ENCODE results near the gene CTDNEP1.

The CTDNEP1 gene

DNA sequence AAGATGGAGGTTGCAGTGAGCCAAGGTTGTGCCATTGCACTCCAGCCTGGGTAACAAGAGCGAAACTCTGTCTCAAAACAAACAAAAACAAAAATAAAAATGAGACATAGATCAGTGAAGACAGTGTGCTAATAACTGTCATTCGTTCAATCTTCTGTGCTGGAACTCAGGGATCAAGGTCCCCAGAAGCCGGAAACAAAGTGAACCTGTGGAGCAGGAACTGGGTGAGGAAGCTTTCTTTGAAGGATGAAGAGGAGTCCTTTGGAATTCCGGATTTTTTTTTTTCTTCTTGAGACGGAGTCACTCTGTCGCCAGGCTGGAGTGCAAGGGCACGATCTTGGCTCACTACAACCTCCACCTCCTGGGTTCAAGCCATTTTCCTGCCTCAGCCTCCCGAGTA, 27.9 kb upstream of the CTDNEP1 start:
- DNase-seq, result no peak

DNA sequence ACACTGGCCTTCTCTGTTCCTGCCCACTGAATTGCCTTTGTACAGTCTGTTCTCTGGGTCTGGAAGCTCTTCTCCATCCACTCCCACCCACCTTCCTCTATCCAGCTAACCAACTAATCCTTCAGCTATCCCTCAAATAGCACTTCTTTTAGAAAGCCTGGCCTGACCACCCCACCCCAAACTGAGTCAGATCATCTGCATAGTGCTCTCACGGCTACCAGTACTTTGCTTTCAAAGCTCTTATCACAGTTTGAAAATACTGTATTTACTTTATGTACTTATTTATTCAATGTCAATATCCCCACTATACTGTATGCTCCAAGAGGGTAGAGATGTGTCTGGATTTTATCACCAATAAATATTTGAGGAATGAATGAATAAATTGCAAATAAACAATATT, 15.2 kb upstream of the CTDNEP1 start:
- no peak for DNase-seq

DNA sequence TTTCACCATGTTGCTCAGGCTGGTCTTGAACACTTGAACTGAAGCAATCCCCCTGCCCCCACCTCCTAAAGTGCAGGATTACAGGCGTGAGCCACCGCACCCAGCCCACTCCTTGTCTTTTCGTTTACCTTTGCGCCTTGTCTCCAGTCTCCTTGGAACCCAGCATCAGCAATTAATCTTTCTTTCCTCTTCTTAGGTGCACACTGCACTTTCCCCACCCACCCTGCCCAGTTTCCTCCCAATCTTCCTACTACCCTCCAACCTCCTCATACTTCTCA, 12.2 kb upstream of the CTDNEP1 start:
- no peak for DNase-seq

DNA sequence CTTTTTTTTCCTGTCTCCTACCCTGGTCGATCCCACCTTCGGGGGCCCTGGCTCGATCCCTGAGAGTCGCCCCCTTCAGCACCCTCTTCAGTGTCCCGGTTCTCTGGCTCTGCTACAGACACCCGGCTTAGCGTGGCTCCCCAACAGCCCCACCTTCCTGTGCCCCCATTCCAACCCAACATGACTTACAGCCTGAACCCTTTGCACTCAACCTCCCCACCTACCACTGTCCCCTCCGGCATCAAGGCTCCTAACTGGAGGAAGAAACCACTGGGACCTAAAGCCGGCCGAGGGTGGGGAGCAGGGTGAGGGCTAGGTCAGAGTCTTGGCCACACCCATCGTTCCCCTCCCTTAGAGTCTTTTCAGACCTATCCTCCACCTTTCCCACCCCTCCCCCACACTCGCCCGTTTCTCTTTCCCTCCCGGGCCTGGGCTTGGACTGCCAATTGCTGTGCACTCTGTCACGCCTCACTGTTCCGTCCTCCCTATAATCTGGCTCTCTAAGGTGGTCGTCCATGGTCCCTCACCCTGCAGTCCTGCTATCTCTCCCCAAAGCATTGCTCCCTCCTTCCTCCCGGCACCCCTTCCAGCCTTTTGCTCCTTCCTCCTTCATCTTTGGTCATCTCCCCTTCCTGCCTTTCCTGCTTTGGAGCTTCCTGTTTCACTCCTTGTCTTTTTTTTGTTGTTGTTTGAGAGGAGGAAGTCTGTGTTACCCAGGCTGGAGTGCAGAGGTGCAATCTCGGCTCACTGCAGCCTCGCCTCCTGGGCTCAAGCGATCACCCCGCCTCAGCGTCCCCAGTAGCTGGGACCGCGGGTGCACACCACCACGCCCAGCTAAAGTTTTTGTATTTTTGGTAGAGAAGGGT, 11.6 kb upstream of the CTDNEP1 start:
- DNase-seq, result no peak

DNA sequence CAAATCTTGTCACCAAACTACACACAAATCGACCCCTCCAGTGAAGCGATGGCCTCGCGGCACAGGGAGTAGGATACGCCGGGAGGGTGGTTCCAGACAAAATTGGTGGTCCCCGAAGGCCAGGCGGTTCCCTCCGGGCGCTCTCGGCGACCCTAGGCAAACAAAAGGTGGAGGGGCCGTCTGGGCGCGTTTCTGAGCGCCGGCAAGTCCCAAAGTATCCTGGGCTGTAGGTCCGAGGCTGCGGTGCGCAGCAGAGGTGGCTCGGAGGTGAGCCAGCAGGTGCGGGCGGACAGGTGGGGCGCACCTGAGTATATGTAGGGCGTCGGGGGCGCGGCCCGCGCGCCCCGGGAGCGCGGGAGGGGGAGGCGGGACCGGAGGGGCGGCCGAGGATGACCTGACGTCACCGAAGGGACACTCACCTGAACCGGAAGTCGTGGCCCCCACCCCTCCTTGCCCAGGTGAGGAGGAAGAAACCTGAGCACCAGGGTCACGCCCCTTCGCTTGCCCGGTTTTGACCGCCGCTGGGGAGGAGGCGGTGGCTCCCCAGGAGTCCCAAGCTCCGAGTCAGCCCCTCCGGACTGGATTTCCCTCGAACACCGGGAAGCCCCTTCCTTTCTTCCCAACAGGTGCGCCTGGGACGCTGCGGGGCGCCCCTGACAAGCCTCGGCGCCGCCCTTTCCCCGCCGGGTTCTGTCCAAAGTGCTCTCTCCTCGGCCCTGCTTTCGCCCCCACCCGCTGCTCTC, 10.8 kb upstream of the CTDNEP1 start, which contains the start of gene CLDN7:
CLDN7 (minus strand) TSS at position 287 of the 743 bp plus-strand sequence. CDS start 435 bp downstream, outside the sequence.
- DNase-seq, result no peak

DNA sequence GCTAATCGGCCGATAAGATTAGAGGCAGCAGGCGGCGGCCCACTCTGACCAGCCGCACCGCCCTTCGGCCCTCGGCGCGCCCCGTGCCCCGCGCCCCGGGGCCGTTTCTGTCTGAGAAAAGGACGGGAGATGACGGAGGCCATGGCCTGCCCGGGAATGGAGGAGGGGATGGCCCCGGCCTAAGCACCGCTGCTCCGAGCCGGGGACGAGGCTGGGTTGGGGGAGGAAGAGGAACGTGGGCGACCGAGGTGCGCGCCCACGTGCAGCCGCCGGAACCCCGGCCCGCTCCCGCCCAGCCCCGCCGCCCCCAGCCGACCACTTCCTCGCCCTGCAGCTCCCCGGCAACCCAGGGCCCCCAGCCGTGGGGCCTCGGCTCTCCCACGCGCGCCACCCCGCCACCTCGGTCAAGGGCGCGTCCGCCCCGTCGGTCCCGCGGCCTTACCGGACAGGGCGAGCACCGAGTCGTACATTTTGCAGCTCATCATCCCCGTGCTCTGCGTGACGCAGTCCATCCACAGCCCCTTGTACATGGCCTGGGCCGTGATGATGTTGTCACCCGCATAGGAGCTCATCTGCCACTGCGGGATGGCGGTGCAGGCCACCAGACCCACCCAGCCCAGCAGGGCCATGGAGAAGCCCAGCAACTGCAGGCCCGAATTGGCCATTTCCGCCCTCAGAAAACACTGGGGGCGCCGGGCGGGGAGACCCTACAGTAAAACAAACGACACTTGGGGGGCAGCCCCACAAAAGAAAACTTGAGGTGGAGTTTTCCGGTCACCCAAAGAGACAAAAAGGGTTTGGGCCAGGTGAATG, 10.1 kb upstream of the CTDNEP1 start:
- peak; percentile 33 for DNase-seq

DNA sequence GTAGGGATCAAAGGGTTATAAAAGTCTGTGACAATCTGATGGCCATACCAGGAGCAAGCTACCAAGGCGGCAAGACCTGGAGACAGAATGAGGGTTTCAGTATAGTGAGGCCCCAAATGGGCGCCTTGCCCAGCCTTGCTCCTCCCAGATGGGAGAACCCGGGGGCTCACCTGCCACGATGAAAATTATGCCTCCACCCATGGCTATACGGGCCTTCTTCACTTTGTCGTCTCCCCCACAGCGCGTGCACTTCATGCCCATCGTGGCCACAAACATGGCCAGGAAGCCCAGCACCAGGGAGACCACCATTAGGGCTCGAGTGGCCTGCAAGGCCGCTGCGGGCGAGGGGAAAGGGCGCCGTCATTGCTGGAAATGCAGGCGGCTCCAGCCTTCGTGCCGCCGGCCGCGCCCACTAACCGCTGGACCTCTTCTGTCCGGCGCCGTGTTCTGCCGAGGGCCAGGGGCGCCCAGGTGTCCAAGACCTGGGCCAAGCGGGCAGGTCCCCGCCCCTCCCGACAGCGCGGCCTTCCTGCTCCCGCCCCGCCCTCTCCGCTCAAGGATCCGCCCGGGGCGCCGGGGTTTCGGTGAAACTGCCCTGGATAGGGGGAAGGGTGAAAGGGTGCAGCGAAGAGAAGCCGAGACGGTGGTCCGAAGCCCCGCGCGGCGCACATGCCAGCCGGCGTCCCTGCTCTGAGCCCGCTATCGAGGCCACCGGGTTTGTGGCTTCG, 9.3 kb upstream of the CTDNEP1 start:
- peak; percentile 39 for DNase-seq

DNA sequence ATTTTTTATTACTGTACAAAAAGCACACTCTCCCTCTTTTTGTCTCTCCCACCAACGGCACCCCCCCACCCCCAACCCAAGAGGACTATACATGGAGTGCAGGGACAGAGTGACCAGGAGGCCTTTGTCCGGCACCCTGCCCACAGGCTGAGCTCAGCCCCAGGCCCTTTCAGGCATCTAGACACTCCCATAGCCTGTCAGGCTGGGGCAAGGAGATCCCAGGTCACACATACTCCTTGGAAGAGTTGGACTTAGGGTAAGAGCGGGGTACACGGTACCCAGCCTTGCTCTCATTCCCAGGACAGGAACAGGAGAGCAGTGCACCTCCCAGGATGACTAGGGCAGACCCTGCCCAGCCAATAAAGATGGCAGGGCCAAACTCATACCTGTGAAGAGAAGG, 8.6 kb upstream of the CTDNEP1 start:
- DNase-seq, result no peak

DNA sequence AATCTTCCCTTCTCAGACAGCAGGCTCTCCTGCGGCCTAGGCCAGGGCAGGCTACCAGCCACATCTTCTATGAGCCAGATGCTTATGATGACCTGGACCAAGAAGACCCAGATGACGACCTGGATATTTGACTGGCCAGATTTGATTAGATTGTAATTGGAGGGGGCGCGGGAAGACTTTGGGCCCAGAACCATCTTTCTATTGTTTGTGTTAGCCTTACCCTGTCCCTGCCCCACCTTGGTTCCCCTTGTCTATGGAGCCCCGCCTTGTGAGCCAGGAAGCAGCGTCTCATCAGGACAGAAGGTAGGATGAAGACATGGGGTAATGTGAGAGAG, 8.0 kb upstream of the CTDNEP1 start:
- DNase-seq, result no peak

DNA sequence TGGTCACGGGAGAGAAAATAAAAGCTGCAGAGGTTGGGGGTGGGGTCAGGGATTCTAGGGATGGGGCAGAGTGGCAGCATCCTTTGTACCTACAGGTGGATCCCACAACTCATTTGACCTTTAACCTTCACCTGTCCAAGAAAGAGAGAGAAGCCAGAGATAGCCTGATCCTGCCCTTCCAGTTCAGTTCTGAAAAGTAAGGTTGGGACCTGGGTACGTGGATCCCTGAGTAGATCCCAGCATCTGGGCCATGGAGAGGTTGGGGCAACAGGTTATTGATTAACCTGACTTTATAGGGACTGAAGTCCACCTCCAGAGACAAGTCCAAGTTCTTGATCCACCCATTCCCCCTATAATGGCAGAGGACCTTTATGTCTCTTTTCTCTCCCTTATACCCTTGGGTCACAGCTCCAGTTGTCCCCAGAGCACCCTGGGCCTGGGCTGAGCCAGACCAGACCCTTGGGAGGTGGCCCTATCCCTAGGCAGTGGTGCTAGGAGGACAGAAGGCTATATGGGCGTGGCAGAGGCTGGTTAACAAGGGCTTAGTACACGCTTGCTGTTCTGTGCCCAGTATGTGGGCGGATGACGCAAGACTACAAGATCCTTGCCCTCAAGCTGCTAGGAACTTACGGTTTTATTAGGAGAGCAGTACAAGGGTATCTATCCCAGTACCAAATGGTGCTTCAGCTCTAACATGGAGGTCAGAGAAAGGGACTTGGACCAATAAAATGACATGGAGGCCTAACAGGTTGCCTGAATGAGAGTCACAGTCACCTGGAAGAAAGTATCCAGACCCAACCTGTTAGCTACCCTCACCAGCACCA, 7.4 kb upstream of the CTDNEP1 start:
- no peak for DNase-seq

DNA sequence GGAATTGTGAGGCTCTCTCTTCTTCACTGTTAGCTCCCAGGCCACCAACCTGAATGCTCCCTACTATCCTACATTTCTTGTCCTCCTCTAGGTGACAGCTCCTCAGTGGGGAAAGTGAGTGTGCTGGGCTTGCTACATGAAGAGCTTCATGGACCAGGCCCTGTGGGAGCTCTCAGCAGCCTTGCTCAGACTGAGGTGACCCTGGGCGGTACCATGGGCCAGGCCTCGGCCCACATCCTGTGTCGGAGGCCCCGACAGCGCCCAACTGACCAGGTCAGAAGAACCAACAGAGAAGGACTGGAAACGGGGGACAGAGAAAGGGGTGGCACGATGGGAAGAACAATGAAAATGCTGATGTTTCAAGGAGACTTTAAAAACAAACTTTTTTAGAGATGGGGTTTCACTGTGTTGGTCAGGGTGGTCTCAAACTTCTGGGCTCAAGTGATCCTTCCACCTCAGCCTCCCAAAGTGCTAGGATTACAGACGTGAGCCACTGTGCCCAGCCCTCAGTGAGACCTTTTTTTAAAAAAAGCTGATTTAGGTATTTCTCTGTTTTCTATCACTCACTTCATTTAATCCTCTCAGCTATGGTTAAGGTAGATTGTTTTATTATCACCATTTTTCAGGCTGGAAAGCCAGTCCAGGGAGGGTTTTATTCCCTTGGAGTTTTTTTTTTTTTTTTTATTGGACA, 5.4 kb upstream of the CTDNEP1 start:
- DNase-seq, result no peak

DNA sequence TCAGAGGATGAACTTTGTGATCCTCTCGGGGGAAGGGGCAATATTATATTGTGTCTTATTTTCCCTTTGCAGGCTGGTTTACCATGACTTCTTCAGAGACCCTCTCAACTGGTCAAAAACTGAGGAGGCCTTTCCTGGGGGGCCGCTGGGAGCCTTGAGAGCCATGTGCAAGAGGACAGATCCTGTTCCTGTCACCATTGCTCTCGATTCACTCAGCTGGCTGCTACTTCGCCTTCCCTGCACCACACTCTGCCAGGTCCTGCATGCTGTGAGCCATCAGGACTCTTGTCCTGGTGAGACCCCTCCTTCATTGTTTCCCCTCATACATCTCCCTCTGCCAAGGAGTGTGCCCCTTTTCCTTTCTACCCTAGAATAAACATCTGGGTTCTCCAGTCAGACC, 3.0 kb upstream of the CTDNEP1 start:
- no peak for DNase-seq

DNA sequence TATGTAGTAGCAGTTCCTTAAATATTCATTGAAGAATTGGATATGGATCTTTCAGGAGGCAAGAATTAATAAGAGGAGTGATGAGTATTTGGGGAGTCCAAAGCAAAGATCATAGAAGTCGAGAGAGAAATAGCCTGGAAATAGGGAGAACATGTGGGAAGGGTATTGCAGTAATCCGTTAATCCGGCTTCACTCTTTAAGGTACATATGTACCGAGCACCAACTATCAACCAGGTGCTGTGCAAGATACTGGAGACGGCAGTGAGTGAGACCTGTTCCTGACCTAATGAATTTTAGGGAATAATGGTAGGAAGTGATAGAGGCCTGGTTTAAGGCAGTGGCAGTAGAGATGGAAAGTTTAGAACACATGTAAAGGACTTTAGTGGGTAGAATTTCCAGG, 1.5 kb upstream of the CTDNEP1 start:
- DNase-seq, result no peak

DNA sequence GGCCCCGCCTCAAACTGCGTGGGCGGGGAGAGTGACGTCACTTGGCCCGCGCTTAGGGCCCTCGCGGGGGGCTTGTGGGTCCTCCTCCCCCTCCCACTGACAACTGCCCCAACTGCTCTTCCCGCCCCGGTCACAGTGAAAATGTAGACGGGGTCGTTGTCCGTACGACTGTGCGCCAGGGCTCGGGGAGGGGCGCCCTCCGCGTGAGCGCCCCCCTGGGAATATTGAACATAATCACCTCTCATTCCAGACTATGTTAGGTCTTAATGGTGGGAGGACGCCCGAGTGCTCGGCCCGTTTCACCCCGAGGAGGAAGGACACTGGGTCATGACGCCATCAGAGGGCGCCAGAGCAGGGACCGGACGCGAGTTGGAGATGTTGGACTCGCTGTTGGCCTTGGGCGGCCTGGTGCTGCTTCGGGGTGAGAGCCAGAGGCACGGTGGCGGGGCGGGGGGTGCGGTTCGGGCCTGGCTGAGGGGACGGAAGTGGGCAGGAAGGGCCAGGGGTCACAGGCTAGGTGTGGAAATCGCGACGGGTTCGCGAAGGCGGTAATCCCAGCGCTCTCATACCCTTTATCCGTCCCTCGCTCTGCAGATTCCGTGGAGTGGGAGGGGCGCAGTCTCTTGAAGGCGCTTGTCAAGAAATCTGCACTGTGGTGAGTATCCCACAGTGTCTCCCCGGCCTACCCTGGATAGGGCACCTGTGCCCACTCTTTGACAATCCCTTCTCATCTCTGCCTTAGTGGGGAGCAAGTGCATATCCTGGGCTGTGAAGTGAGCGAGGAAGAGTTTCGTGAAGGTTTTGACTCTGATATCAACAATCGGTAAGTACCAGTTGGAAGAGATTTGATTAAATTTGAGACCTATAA, 876 bp upstream of the CTDNEP1 start, which contains the start of gene ELP5:
ELP5 (plus strand) TSS at position 40 of the 868 bp plus-strand sequence; CDS start at position 376, 336 bp downstream.
- peak; percentile 91 for DNase-seq

DNA sequence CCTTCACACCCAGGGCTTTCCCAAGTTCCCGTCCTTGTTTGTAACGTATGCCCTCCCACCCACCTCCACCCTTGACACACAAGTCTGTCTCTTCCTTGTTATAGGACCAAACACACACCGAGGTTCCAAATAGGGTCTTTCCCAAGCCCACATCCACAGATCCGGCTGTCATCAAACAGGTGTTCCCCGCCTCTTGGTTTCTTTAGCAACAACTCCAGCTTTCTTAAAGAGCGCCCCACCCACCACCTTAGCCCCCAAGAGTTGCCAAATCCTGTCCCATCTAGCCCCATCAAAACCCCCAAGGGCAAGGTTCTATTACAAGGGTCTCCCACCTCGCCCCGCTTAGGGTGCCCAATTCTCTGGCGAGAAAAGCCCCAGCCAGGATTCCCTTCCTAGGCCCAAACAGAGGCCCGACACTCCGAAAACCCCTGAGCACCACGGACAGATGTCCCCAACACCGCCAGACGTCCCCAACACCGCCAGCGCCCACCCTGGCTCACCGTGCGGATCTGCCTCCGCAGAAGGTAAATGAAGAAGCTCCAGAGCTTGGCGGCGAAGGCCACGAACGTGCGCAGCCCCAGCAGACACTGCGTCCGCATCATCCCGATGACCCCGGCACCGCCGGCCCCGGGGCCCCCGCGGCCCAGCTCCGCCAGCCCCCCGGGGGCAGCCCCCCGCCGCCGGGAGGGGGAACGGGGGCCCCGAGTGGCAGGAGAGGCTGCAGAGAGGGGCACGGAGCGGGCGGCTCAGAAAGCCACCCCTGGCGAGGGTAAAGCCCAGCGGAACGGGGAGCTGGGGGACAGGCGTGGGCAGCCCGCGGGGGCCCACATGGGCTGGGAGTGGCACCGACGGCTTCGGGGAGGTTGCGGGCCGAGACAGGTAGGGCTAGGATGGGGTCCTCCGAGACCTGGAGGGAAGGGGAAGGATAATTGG, 573 bp downstream of the CTDNEP1 start:
- DNase-seq, result peak; percentile 81

DNA sequence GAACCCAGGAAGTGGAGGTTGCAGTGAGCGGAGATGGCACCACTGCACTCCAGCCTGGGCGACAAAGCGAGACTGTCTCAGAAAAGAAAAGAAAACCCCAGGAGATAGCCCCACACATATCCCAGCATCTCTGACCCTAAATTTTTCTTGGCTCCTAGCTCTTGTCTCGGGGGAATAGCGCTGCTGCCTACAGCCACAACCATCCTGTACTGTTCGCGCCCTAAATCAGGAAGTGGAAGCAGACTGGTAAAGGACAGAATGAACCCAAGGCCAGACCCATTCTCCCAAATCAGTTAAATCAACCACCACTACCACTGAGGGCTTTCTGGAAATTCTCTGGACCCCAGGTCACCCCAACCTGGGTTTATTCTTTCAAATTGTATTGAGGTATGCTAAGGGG, 1.7 kb downstream of the CTDNEP1 start:
- no peak for DNase-seq

DNA sequence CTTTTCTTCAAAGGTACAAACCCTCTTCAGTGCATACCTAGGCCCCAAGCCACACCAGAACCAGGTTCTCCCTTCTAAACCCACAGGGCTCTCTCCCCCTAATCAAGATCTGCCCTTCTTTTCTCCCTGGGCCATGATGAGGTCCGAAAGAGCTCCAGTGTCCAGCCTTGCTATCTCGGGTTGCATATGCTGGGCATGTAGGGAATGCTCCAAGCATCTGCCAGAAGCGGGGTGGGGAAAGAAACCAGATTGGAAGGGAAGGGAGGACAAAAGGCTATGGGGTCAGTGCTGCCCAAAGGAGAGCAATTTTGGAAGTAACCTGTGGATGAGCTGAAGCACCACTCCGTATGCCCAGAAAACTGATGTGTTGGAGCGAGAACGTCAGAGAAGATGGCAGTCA, 2.3 kb downstream of the CTDNEP1 start:
- DNase-seq, result no peak

DNA sequence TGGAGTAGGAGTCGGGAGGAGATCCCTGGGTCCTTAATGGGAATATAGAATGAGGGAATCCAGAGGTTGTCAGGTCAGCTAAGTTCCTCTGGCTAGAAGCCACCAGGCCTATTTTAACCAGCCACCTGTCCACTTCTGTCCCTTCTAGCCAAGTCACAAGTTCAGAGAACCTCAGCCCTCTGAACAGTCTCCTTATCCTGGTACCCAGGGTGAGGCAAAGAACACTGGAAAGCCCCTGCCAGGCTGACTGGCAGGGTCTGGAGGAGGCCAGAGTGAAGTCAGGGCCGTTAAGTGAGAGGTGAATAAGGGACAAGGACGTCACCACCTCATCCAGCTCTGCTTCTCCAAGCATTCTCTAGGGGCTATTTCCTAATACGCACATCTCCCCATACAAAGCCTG, 2.7 kb downstream of the CTDNEP1 start:
- no peak for DNase-seq

DNA sequence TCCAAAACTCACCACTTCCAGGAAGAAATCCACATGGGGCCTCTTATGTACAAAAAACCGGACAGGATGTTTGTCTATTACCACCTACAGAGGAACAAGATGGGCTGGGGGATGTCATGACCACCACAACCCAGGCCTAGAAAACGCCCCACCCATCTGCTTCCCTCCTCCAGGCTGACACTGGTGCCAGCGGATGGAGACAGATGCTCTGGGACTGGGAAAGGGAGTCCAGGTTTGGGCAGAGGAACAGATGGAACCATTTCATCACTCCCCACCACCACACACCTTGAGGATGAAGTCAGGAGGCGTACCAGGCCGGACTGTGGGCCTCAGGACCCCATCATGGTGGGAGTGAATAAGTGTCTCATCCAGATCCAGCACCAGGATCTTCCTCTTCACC, 4.8 kb downstream of the CTDNEP1 start:
- no peak for DNase-seq
